DND-41 (cell line): ENCODE results near the gene MCF2L.

Experiments used
- EZH2 ChIP-seq: IDR thresholded peaks from 3 replicates; pipeline ENCODE4 v1.6.1; 2012; ENCODE audit warnings: borderline replicate concordance, low read depth, mild to moderate bottlenecking, moderate library complexity, low read length, inconsistent platforms; ENCODE audit not compliant: severe bottlenecking
- TF ChIP-seq, protein P1 (sequence below): IDR thresholded peaks from 2 replicates; pipeline ENCODE4 v1.5.1; 2012; ENCODE audit warnings: borderline replicate concordance, low read length, moderate library complexity, mild to moderate bottlenecking; ENCODE audit not compliant: poor library complexity, severe bottlenecking; ENCODE audit errors: extremely low read depth

DNA sequence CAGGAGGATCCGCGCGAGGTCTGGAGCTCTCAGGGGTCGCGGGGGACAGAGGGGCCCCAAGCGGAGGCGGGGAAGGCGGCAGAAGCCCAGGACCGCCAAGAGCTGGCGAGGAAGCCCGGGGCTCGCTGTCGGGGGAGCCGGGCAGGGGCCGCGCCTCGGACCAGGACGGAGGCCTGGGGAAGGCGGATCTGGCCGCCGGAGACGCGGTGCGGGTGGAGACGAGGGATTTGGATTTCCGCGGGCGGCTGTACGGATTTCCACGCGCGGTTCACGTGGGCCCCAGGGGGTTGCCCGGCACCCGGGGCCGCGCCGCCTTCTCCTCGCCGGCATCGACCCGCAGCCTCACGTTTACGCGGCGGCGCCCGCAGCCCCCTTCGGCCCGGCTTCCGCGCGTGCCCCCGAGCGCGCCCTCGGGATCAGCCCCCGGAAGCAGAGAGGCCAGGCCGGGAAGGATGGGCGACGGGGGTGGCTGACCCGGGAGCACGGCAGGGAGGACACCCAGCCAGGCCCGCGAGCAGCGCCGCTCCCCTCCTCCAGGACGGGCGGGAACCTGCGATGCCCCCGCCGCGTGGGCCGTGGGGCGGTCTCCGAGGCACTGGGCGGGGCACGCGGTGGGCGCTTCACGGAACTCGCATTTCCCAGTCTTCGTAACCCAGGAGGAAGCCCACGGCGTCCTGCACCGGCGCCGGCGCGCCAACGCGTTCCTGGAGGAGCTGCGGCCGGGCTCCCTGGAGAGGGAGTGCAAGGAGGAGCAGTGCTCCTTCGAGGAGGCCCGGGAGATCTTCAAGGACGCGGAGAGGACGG lies 141.2 kb downstream of the MCF2L start:
- TF ChIP-seq, protein P1, sequence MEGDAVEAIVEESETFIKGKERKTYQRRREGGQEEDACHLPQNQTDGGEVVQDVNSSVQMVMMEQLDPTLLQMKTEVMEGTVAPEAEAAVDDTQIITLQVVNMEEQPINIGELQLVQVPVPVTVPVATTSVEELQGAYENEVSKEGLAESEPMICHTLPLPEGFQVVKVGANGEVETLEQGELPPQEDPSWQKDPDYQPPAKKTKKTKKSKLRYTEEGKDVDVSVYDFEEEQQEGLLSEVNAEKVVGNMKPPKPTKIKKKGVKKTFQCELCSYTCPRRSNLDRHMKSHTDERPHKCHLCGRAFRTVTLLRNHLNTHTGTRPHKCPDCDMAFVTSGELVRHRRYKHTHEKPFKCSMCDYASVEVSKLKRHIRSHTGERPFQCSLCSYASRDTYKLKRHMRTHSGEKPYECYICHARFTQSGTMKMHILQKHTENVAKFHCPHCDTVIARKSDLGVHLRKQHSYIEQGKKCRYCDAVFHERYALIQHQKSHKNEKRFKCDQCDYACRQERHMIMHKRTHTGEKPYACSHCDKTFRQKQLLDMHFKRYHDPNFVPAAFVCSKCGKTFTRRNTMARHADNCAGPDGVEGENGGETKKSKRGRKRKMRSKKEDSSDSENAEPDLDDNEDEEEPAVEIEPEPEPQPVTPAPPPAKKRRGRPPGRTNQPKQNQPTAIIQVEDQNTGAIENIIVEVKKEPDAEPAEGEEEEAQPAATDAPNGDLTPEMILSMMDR = no peak
- no peak for TF ChIP-seq EZH2
